GM12878 (cell line): ENCODE data around the gene WDFY3. TPM values are rescaled to one million over a fixed set of nuclear protein-coding genes. Genes with fewer than 3 reads are reported as not detected.

Experiments used
- ATAC-seq: fragments of 200-7000 bp; cut with Tn5 transposase; 3 replicates; pipeline ENCODE4 v1.9.1; 2020; ENCODE audit warnings: mild to moderate bottlenecking, moderate library complexity
- BruUV-seq: library from RNA; stranded (reverse); fragments of 400-500 nt; replicated peaks from 2 replicates; lab custom pipeline; 2021; lab: Mats Ljungman, UMichigan
- CTCF ChIA-PET: fragments of 300-600 bp; sonication (Branson Sonifier 250); formaldehyde crosslinking; extraction: SDS; loops from one replicate; lab custom pipeline; 2021; ENCODE audit warnings: inconsistent platforms; lab: Yijun Ruan, JAX
- POLR2A ChIA-PET: fragments of 350-600 bp; formaldehyde crosslinking; extraction: SDS; loops from one replicate; lab custom pipeline; 2021; ENCODE audit warnings: inconsistent platforms; lab: Charles Lee
- RAD21 ChIA-PET: fragments of 300-600 bp; sonication (Branson Sonifier 250); formaldehyde crosslinking; loops from one replicate; lab custom pipeline; 2023; ENCODE audit warnings: antibody characterized with exemption; ENCODE audit not compliant: unreplicated experiment; lab: Charles Lee
- SMC1A ChIA-PET: fragments of 300-600 bp; sonication (Branson Sonifier 250); formaldehyde crosslinking; loops from one replicate; lab custom pipeline; 2023; ENCODE audit not compliant: unreplicated experiment, uncharacterized antibody; lab: Charles Lee
- DNase-seq: peaks from one replicate; pipeline ENCODE4 v3.0.0-alpha.2; 2011; ENCODE audit warnings: low read depth, low spot score
- FAIRE-seq: peaks from 3 replicates; lab custom pipeline; 2011; peaks lifted over from hg19 to GRCh38; lab: Jason Lieb, UNC
- H2AFZ ChIP-seq: 2 replicates; pipeline ENCODE4 v1.6.0; 2011; ENCODE audit warnings: low read depth, low read length, control low read depth; ENCODE audit not compliant: control insufficient read depth
- H3K27ac ChIP-seq: 2 replicates; pipeline ENCODE4 v1.5.1; 2011; ENCODE audit warnings: control low read depth; ENCODE audit not compliant: control insufficient read depth, insufficient read depth
- H3K27me3 ChIP-seq, 2 experiments: replicated peaks in 1 of 2; 2 replicates each; pipeline versions ENCODE4 v1.6.0 to v1.6.1; 2011; ENCODE audit warnings: low read length in 1 of 2; ENCODE audit not compliant: control insufficient read depth in 2 of 2, insufficient read depth in 2 of 2
- H3K36me3 ChIP-seq, 2 experiments: 2 replicates each; pipeline ENCODE4 v1.5.1; 2011; ENCODE audit warnings: low read length in 1 of 2; ENCODE audit not compliant: control insufficient read depth in 2 of 2, insufficient read depth in 2 of 2
- H3K4me1 ChIP-seq: 2 replicates; pipeline ENCODE4 v1.6.1; 2011; ENCODE audit warnings: mild to moderate bottlenecking, low read length, moderate library complexity, mixed read lengths; ENCODE audit not compliant: control insufficient read depth, insufficient read depth
- H3K4me2 ChIP-seq: 2 replicates; pipeline ENCODE4 v1.6.0; 2011; ENCODE audit warnings: control low read depth; ENCODE audit not compliant: control insufficient read depth, insufficient read depth
- H3K4me3 ChIP-seq: fragments of 200-600 bp; sonication (generic); 2 replicates; pipeline ENCODE4 v1.5.1; 2016
- H3K79me2 ChIP-seq: 2 replicates; pipeline ENCODE4 v1.6.0; 2011; ENCODE audit warnings: low read length; ENCODE audit not compliant: control insufficient read depth, insufficient read depth
- H3K9ac ChIP-seq: 2 replicates; pipeline ENCODE4 v1.8.0; 2011; ENCODE audit warnings: low read length, control low read depth, mixed read lengths; ENCODE audit not compliant: control insufficient read depth, insufficient read depth
- H3K9me3 ChIP-seq: replicated peaks from 3 replicates; pipeline ENCODE4 v1.5.1; 2011; ENCODE audit warnings: mild to moderate bottlenecking, low read length; ENCODE audit not compliant: control insufficient read depth, insufficient read depth
- H4K20me1 ChIP-seq: 2 replicates; pipeline ENCODE4 v1.6.0; 2011; ENCODE audit not compliant: control insufficient read depth, insufficient read depth
- CHD1 ChIP-seq: IDR thresholded peaks from 2 replicates; pipeline ENCODE4 v1.6.1; 2012; ENCODE audit warnings: low read depth, low read length, improper control_type of control experiment
- KLF5 ChIP-seq: fragments of 450-650 bp; IDR thresholded peaks from 2 replicates; pipeline ENCODE4 v1.6.1; 2014; ENCODE audit warnings: mild to moderate bottlenecking; ENCODE audit not compliant: partially characterized antibody
- YY1 ChIP-seq: IDR thresholded peaks from 2 replicates; pipeline ENCODE4 v1.6.1; 2011; ENCODE audit warnings: low read depth, mild to moderate bottlenecking, low read length
- WGBS: methylation state at CpG from one replicate; pipeline ENCODE4 v1.1.6; 2016; ENCODE audit warnings: low lambda C conversion rate; ENCODE audit not compliant: insufficient replicate concordance, insufficient coverage; ENCODE audit errors: missing lambda C conversion rate; 5-methylcytosine and 5-hydroxymethylcytosine counted together
- in situ Hi-C: fragments of 300-500 bp; cut with MboI; formaldehyde crosslinking; loops from 9 replicates; pipeline ENCODE4 v1.14.3; 2018; ENCODE audit warnings: mixed read lengths
- intact Hi-C: fragments of 100-400 bp; cut with micrococcal nuclease; formaldehyde crosslinking; loops from one replicate; pipeline ENCODE4 v1.14.2; 2022; ENCODE audit not compliant: unreplicated experiment
- polyA plus RNA-seq, 11 experiments: library from polyadenylated mRNA; depleted of rRNA in 4 of 11; unstranded in 6 of 11; stranded (reverse) in 5 of 11; fragments of >200 nt; fragmentation: Nextera tagmentation in 4 of 11; fragmentation: Illumina TruSeq in 1 of 11; extraction: Ambion mirVana in 4 of 11; extraction: Trizol in 1 of 11; gene quantifications; 1 replicate in 1 of 11; 2 replicates in 10 of 11; pipeline versions ENCODE4 v1.2.1 to v1.2.3, GENCODE V29; 2011 to 2016; ENCODE audit warnings: inconsistent platforms in 2 of 11, missing spikeins in 2 of 11, low read depth in 1 of 11
- total RNA-seq, 4 experiments: library from RNA; depleted of rRNA in 3 of 4; stranded (reverse); fragments of >200 nt in 3 of 4; fragmentation: Illumina TruSeq in 1 of 4; extraction: Trizol in 1 of 4; gene quantifications; 2 replicates each; pipeline versions ENCODE4 v1.2.1 to v1.2.3, GENCODE V29; 2013 to 2021
- TF ChIP-seq, protein P1 (sequence below): fragments of 450-650 bp; IDR thresholded peaks from 2 replicates; pipeline ENCODE4 v1.6.1; 2017; ENCODE audit warnings: mild to moderate bottlenecking
- TF ChIP-seq, protein P2 (sequence below): fragments of 450-650 bp; formaldehyde crosslinking; IDR thresholded peaks from 2 replicates; pipeline ENCODE4 v1.5.0; 2022; ENCODE audit warnings: mild to moderate bottlenecking, missing genetic modification characterization

Gene WDFY3
- total and polyA plus RNA-seq, 10 of the 15 experiments (the other 5 are each of a cell fraction or from before 2014, with no cell fraction given), result 0.01 to 0.23 (median 0.12) TPM; not detected in 2

DNA sequence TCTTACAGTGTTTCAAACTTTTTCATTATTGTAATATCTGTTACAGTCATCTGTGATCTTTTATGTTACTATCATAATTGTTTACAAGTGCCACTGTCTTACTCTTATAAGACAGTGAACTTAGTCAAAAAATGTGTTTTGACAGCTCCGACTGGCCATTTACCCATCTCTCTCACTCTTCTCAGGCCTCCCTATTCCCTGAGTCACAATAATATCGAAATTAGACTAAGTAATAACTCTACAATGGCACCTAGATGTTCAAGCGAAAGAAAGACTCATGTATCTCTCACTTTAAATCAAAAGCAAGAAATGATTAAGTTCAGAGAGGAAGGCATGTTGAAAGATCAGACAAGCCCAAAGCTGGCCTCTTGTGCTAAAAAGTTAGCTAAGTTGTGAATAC, 199.3 kb downstream of the WDFY3 start:
- Histone ChIP-seq H3K4me2 (no peak overlapping the region), H3K9ac (no peak overlapping the region), H3K27ac (no peak overlapping the region), H3K4me1 (no peaks in the 10 kb centered on the region), H2AFZ (no peak overlapping the region), H4K20me1 (no peaks in the 10 kb centered on the region), H3K27me3 (no peaks in the 10 kb centered on the region), H3K79me2 (no peaks in the 10 kb centered on the region), H3K36me3 (no peaks in the 10 kb centered on the region), H3K4me3 (no peak overlapping the region), H3K9me3 (no peaks in the 10 kb centered on the region)
- ChIA-PET CTCF (no interaction called here), RAD21 (no interaction called here), SMC1A (interaction anchor here (1.1 kb wide), 1 partner anchor 17 kb away, joined by 4 read pairs; no protein-coding TSS in a partner anchor), POLR2A (no interaction called here)
- FAIRE-seq, result no peak
- ATAC-seq, result peak; percentile 18; the same call in 1 of the 3 replicates
- intact Hi-C loops (no loop called here), in situ Hi-C loops (no loop called here)
- no peak for DNase-seq
- TF ChIP-seq KLF5 (no peak), CHD1 (no peak)
- WGBS, result 1% methylated on average over 3 of the region's 3 CpGs
- no TSS peak for BruUV-seq

DNA sequence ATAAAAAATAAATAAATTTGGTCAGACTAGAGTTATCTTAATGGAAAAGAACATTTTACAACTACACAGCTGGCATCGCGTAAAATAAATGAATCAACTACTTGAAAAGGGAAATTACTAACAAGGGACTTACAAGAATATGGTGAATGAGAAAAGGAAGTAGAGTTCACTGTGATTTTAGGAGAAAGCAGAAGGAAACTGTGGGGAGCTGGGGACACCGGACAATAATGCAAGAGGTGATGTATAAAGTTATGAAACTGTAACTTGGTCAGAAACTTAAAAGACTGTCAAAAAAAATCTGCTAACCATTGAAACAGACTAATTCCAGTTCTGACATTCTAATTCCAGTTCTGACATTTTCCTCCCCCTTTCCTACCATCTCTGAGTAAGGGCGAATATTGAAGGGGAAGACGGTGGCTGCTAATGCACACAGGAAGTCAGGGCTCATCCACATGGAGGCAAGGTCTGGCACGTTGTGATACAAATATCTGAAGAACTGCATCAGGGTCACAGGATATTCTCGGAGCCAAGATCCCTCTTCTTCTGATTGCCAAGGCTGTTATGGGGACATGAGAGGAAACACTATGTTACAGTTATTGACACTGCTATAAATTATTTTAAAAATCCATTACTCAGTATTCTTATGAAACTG, 213.0 kb downstream of the WDFY3 start:
- no peak overlapping the region for H3K4me2 ChIP-seq
- H3K36me3 ChIP-seq, result no peaks in the 10 kb centered on the region
- H3K27me3 ChIP-seq, result no peaks in the 10 kb centered on the region
- in situ Hi-C loops (loop anchor here (10.0 kb wide), 1 partner anchor 221 kb away; no protein-coding TSS in a partner anchor), intact Hi-C loops (no loop called here)
- WGBS, result 26% methylated on average over 7 of the region's 7 CpGs
- H3K27ac ChIP-seq, result no peak overlapping the region
- no peak overlapping the region for H3K4me3 ChIP-seq
- FAIRE-seq (no peak), DNase-seq (no peak), ATAC-seq (no peak)
- BruUV-seq, result no TSS peak
- ChIA-PET SMC1A (interaction anchor here (1.0 kb wide), 1 partner anchor 218 kb away, joined by 3 read pairs; no protein-coding TSS in a partner anchor), RAD21 (no interaction called here), POLR2A (no interaction called here), CTCF (interaction anchor here (1.3 kb wide), 1 partner anchor 10 kb away, joined by 4 read pairs; no protein-coding TSS in a partner anchor)
- no peaks in the 10 kb centered on the region for H4K20me1 ChIP-seq
- no peak overlapping the region for H3K9ac ChIP-seq
- H2AFZ ChIP-seq, result no peak overlapping the region
- no peaks in the 10 kb centered on the region for H3K4me1 ChIP-seq
- TF ChIP-seq, protein P1, sequence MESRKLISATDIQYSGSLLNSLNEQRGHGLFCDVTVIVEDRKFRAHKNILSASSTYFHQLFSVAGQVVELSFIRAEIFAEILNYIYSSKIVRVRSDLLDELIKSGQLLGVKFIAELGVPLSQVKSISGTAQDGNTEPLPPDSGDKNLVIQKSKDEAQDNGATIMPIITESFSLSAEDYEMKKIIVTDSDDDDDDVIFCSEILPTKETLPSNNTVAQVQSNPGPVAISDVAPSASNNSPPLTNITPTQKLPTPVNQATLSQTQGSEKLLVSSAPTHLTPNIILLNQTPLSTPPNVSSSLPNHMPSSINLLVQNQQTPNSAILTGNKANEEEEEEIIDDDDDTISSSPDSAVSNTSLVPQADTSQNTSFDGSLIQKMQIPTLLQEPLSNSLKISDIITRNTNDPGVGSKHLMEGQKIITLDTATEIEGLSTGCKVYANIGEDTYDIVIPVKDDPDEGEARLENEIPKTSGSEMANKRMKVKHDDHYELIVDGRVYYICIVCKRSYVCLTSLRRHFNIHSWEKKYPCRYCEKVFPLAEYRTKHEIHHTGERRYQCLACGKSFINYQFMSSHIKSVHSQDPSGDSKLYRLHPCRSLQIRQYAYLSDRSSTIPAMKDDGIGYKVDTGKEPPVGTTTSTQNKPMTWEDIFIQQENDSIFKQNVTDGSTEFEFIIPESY, result no peak
- TF ChIP-seq, protein P2, sequence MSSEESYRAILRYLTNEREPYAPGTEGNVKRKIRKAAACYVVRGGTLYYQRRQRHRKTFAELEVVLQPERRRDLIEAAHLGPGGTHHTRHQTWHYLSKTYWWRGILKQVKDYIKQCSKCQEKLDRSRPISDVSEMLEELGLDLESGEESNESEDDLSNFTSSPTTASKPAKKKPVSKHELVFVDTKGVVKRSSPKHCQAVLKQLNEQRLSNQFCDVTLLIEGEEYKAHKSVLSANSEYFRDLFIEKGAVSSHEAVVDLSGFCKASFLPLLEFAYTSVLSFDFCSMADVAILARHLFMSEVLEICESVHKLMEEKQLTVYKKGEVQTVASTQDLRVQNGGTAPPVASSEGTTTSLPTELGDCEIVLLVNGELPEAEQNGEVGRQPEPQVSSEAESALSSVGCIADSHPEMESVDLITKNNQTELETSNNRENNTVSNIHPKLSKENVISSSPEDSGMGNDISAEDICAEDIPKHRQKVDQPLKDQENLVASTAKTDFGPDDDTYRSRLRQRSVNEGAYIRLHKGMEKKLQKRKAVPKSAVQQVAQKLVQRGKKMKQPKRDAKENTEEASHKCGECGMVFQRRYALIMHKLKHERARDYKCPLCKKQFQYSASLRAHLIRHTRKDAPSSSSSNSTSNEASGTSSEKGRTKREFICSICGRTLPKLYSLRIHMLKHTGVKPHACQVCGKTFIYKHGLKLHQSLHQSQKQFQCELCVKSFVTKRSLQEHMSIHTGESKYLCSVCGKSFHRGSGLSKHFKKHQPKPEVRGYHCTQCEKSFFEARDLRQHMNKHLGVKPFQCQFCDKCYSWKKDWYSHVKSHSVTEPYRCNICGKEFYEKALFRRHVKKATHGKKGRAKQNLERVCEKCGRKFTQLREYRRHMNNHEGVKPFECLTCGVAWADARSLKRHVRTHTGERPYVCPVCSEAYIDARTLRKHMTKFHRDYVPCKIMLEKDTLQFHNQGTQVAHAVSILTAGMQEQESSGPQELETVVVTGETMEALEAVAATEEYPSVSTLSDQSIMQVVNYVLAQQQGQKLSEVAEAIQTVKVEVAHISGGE, result no peak
- no peak for TF ChIP-seq YY1
- no peaks in the 10 kb centered on the region for H3K79me2 ChIP-seq
- H3K9me3 ChIP-seq, result no peaks in the 10 kb centered on the region
